ENCODE data around the gene TVP23C.

DNA sequence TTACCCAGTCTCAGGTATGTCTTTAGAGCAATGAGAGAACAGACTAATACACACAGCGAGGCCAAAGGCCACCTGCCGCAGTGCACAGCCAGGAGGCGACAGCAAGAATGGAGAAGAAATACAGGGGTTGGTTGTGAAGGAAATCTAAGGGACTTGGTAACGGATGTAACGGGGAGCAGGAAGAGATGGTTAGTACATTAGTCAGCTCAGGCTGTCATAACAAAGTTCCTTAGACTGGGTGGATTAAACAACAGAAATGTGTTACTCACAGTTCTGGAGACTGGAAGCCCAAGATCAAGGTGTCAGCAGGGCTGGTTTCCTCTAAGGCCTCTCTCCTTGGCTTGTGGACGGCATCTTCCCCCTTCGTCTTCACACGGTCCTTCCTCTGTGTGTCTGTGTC lies 47.1 kb downstream of the TVP23C start:
- no peak for TF ChIP-seq EZH2 (IDR thresholded peaks at IDR 0.05)
- TF ChIP-seq, protein P1, sequence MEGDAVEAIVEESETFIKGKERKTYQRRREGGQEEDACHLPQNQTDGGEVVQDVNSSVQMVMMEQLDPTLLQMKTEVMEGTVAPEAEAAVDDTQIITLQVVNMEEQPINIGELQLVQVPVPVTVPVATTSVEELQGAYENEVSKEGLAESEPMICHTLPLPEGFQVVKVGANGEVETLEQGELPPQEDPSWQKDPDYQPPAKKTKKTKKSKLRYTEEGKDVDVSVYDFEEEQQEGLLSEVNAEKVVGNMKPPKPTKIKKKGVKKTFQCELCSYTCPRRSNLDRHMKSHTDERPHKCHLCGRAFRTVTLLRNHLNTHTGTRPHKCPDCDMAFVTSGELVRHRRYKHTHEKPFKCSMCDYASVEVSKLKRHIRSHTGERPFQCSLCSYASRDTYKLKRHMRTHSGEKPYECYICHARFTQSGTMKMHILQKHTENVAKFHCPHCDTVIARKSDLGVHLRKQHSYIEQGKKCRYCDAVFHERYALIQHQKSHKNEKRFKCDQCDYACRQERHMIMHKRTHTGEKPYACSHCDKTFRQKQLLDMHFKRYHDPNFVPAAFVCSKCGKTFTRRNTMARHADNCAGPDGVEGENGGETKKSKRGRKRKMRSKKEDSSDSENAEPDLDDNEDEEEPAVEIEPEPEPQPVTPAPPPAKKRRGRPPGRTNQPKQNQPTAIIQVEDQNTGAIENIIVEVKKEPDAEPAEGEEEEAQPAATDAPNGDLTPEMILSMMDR (IDR thresholded peaks at IDR 0.05 in 2 of 3, conservative IDR thresholded peaks at IDR 0.05 in 1 of 3; ENCODE audit: borderline replicate concordance in 1 of 3, insufficient read depth in 1 of 3, low read depth in 2 of 3, low read length in 2 of 3), result no peak
- TF ChIP-seq FOSL1 (IDR thresholded peaks at IDR 0.05; ENCODE audit: low read depth), result no peak
- no peak for TF ChIP-seq TCF7L2 (IDR thresholded peaks at IDR 0.05; ENCODE audit: borderline replicate concordance, extremely low read depth, insufficient read depth, insufficient read length)
- no peak for TF ChIP-seq POLR2AphosphoS5 (IDR thresholded peaks at IDR 0.05; ENCODE audit: low read depth, low read length)

Measured in HCT116 (cell line).